Pancreas (tissue), 10 donors: ENCODE data around the gene TRIM50. TPM values are rescaled to one million over a fixed set of nuclear protein-coding genes. Genes with fewer than 3 reads are reported as not detected.
"Not testable (repeated sequence)": the region's sequence is repeated elsewhere in the genome, so short reads cannot be mapped to it uniquely, and the experiment has no call there.

Experiments
- ATAC-seq, 4 donors: fragments of 200-7000 bp; cut with Tn5 transposase; one replicate each; pipeline versions ENCODE4 v1.8.0 to v1.9.1; 2020; ENCODE audit warnings: mild to moderate bottlenecking in 4 of 4, moderate library complexity in 4 of 4
- DNase-seq, 6 donors: peaks; one replicate each; pipeline ENCODE4 v3.0.0-alpha.2; 2020
- FAIRE-seq: peaks from 2 replicates; lab custom pipeline; 2012; peaks lifted over from hg19 to GRCh38; lab: Jason Lieb, UNC
- H3K27ac ChIP-seq, 4 donors: fragments of 200-600 bp; sonication (generic); 1 replicate in 3 of 4; 2 replicates in 1 of 4; pipeline versions ENCODE4 v1.5.0 to v1.8.0; 2020
- H3K27me3 ChIP-seq, 4 donors: fragments of 200-600 bp; one replicate each; pipeline ENCODE4 v1.8.0; 2021
- H3K36me3 ChIP-seq, 3 donors: fragments of 200-600 bp; sonication (generic) in 1 of 3; one replicate each; pipeline versions ENCODE4 v1.5.0 to v1.8.0; 2020 to 2021
- H3K4me1 ChIP-seq, 3 donors: fragments of 200-600 bp; one replicate each; pipeline ENCODE4 v1.8.0; 2021
- H3K4me3 ChIP-seq, 4 donors: fragments of 200-600 bp; sonication (generic) in 2 of 4; one replicate each; pipeline versions ENCODE4 v1.5.0 to v1.8.0; 2020 to 2021
- H3K9me3 ChIP-seq, 4 donors: fragments of 200-600 bp; one replicate each; pipeline ENCODE4 v1.8.0; 2021
- CTCF ChIP-seq, 4 donors: fragments of 200-600 bp; sonication (generic) in 3 of 4; IDR thresholded peaks; one replicate each; pipeline versions ENCODE4 v1.5.0 to v1.8.0; 2021; ENCODE audit warnings: antibody characterized with exemption in 4 of 4
- WGBS, 2 donors: extraction: QIAGEN DNeasy Blood & Tissue Kit; methylation state at CpG; one replicate each; pipeline ENCODE4 v1.1.7; 2013; 5-methylcytosine and 5-hydroxymethylcytosine counted together
- intact Hi-C, 3 donors: fragments of 100-400 bp; cut with DNase I; formaldehyde crosslinking; loops; one replicate each; pipeline versions ENCODE4 v1.11.1 to v1.14.2; 2022
- polyA plus RNA-seq, 2 donors: library from polyadenylated mRNA; stranded (reverse); fragments of 200-250 nt; gene quantifications; one replicate each; pipeline ENCODE4 v1.2.3, GENCODE V29; 2013
- total RNA-seq, 6 donors: library from RNA; stranded (reverse); fragmentation: NEBNext Ultra II Directional in 4 of 6; extraction: Animal tissue kit (Norgen Biotek cat#: 25700) in 4 of 6; gene quantifications; one replicate each; pipeline versions ENCODE4 v1.2.1 to v1.2.4, GENCODE V29; 2021 to 2023
- donor health status: healthy with polysubstance abuse.
- donor health status: DM: no; HTN: no; CAD: no; lungs with moderate emphysema.
- donor health status: DM: no; HTN: no; CAD: no.
- donor health status: control.
- donor health status: control.
- donor health status: Bipolar disorder and iron deficiency.
- donor health status: DM: yes; HTN: yes; CAD: no.
- donor health status: DM: no; HTN: no; CAD: no.
- donor health status: DM: no; HTN: no; CAD: no.
- donor health status: DM: yes; HTN: yes; CAD: no.

TRIM50 gene
- total and polyA plus RNA-seq, 8 donors: 5.5 to 35.9 (median 16.9) TPM

- H3K4me3 ChIP-seq: no peak overlapping the region
- H3K27ac ChIP-seq: no peak overlapping the region
- 72 to 79% methylated on average over 12 of the region's 12 CpGs for WGBS, 2 donors
- no peak for FAIRE-seq
- no peaks in the 10 kb centered on the region for H3K27me3 ChIP-seq
- H3K36me3 ChIP-seq: no peaks in the 10 kb centered on the region
- ATAC-seq: no peak
- no peaks in the 10 kb centered on the region for H3K9me3 ChIP-seq
- TF ChIP-seq CTCF (IDR thresholded peaks at IDR 0.05): no peak
- no peaks in the 10 kb centered on the region for H3K4me1 ChIP-seq
- intact Hi-C loops: no loop called here
- DNase-seq: no peak
Measured at GRCh38 chr7:73366990-73367389, 39.1 kb upstream of the TRIM50 start.

GRCh38 chr7:73366127-73366526 lies 38.2 kb upstream of the TRIM50 start:
- Histone ChIP-seq H3K4me1 (no peaks in the 10 kb centered on the region), H3K4me3 (no peak overlapping the region), H3K9me3 (no peaks in the 10 kb centered on the region), H3K27me3 (no peaks in the 10 kb centered on the region), H3K27ac (no peak overlapping the region), H3K36me3 (no peaks in the 10 kb centered on the region)
- intact Hi-C loops: no loop called here
- DNase-seq (no peak), FAIRE-seq (no peak), ATAC-seq (no peak)
- 84 to 92% methylated on average over 11 of the region's 11 CpGs for WGBS, 2 donors
- no peak for TF ChIP-seq CTCF (IDR thresholded peaks at IDR 0.05)

- H3K4me3 ChIP-seq: no peak overlapping the region
- no peaks in the 10 kb centered on the region for H3K9me3 ChIP-seq
- DNase-seq: no peak
- 63 to 68% methylated on average over 25 of the region's 25 CpGs for WGBS, 2 donors
- H3K27ac ChIP-seq: no peak overlapping the region
- H3K4me1 ChIP-seq: no peaks in the 10 kb centered on the region
- TF ChIP-seq CTCF (IDR thresholded peaks at IDR 0.05): no peak
- no peaks in the 10 kb centered on the region for H3K36me3 ChIP-seq
- H3K27me3 ChIP-seq: no peaks in the 10 kb centered on the region
- intact Hi-C loops: no loop called here
- no peak for FAIRE-seq
- ATAC-seq: no peak
Measured at GRCh38 chr7:73364006-73364728, 36.3 kb upstream of the TRIM50 start.

GRCh38 chr7:73363225-73364005 lies 35.5 kb upstream of the TRIM50 start:
- intact Hi-C loops: no loop called here
- no peak for ATAC-seq
- DNase-seq: no peak
- FAIRE-seq: no peak
- peaks cover 0 to 3% (median 0%) of the 10 kb centered on the region in 3 donors for H3K4me1 ChIP-seq
- TF ChIP-seq CTCF (IDR thresholded peaks at IDR 0.05): no peak
- no peaks in the 10 kb centered on the region for H3K9me3 ChIP-seq
- H3K27me3 ChIP-seq: no peaks in the 10 kb centered on the region
- H3K36me3 ChIP-seq: no peaks in the 10 kb centered on the region
- H3K4me3 ChIP-seq: no peak overlapping the region
- H3K27ac ChIP-seq: no peak overlapping the region
- WGBS, 2 donors: 74 to 79% methylated on average over 28 of the region's 28 CpGs

- 95 to 98% methylated on average over 1 of the region's 1 CpG for WGBS, 2 donors
- intact Hi-C loops, H3K27me3 ChIP-seq, H3K27ac ChIP-seq, H3K9me3 ChIP-seq, H3K4me1 ChIP-seq, H3K36me3 ChIP-seq, DNase-seq, H3K4me3 ChIP-seq, ATAC-seq, FAIRE-seq: not testable (repeated sequence)
Measured at GRCh38 chr7:73360590-73360989, 32.7 kb upstream of the TRIM50 start.
